GM19099 (cell line): ENCODE results near the gene MAP3K21.

Experiments used
- POLR2A ChIP-seq: IDR thresholded peaks from 3 replicates; pipeline ENCODE4 v1.6.1; 2011; ENCODE audit warnings: low read depth; ENCODE audit not compliant: insufficient read length; ENCODE audit errors: extremely low read depth

The MAP3K21 gene

DNA sequence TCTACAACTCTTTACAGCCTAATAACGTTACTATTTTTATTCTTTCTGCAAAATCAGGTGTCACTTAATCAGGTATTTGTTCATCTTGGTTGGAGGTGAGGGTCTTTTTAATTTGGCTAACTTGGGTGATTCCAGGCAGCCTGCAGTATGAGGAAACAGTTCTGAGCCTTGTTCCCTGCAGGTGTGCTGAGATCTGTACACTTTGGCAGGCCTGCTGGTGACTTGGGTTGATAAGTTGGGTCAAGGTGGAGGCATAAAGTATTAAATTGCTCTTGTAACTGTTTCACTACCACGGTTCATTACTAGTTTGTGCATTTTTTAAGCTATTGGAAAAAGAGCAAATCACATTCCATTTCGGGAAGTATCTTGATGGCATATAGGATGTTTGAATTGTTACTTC is 10.0 kb downstream of the MAP3K21 start:
- TF ChIP-seq POLR2A = no peak

DNA sequence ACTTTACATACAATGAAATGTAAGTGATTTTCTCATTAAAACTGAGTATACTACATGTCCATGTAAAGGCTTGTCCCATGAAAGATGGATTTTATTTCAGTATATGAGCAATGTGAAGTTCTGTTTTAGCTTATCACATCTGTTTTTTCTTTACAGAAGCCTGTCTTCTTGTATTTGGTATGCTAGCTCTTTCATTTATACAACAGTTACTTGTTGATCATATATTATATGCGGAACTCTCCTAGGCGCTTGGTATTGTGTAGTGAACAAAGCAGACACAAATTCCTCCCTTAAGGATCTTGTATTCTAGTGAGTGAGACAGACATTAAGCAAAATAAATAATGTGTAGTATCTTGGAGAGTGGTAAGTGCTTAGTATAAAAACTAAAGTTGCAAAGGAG is 10.6 kb downstream of the MAP3K21 start:
- TF ChIP-seq POLR2A = no peak

- no peak for TF ChIP-seq POLR2A
Measured at GRCh38 chr1:233340031-233340555, 12.6 kb downstream of the MAP3K21 start.

- TF ChIP-seq POLR2A = no peak
Measured at GRCh38 chr1:233340966-233341516, 13.5 kb downstream of the MAP3K21 start.

DNA sequence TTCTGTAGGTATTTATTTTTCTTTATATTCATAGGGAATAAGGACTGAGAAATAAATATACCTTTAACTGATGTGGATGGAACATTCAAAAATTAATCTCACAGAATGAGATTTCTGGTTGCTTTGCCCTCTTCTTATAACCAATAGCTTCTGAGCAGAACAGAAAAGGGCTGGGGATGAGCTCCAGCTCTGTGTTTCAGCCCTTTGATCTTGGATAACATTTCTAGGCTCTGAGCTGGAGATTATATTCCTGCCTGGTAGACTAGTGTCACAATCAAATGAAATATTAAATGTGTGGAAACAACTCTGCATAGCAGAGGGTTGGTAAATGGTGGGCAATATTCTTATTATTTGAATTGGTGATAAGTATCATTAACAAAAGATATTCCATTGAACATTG is 14.6 kb downstream of the MAP3K21 start:
- TF ChIP-seq POLR2A = no peak

DNA sequence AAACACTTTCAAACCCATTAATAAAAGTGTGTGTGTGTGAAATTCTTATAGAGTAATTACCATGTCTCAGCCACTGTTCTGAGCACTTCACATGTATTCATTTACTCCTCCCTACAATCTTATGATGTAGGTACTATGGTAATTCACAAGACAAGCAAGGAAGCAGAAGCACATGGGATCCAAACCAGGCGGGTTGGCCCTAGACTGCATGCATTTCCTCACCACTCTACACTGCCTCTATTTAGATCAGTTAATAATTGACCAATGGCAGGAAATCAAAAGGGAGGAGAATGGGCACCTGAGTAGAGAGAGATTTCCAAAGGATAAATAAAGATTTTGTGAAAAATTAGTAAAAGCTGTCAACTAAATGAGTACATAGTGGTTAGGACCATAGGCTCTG is 15.7 kb downstream of the MAP3K21 start:
- TF ChIP-seq POLR2A = no peak

DNA sequence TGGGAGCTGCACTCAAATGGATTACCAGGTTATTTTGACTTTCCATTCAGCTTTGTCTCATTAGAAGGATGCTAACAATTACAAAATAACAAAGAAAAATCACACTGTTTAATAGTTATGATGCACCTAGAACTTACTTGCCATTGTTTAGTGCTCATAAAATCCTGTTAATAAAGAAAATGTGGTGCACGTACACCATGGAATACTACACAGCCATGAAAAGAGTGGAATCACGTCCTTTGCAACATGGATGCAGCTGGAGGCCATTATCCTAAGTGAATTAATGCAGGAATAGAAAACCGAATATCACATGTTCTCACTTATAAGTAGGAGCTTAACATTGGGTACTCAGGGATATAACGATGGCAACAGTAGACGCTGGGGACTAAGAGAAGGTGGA is 19.8 kb downstream of the MAP3K21 start:
- no peak for TF ChIP-seq POLR2A

DNA sequence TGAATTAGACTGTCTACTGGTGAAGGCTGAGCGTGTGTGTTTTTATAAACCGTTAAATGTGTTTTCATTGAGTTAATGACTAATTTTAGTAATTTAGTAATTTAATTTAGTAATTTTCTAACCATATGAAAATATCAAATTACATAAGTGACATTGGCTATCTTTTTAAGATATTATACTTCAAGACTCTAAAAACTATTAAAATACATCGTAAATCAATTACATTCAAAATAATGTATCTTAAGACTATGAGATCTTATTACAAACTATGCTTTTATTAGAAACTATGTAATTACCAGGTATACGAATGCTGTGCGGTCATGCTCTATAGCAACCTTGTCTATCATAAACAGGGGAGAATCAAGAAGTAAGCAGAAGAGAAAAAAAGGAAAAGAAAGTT is 21.6 kb downstream of the MAP3K21 start:
- TF ChIP-seq POLR2A = no peak

DNA sequence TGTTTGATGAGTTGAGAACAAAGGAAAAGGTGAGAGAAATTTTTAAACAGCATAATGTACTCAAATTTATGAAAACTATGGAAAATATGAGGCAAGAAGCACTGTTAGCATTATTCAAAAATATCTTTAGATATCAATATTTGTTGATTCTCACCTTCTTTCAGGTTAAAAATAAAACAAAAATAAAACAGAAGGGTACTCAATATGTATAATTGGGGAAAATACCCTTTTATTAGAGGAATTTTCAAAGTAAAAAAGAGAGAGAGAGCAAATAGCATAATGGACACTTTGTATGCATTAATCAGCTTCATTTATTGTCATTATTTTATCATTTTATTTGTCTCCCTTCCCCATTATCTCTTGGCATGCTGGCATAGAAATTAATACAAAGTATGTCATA is 27.5 kb downstream of the MAP3K21 start:
- TF ChIP-seq POLR2A = no peak

DNA sequence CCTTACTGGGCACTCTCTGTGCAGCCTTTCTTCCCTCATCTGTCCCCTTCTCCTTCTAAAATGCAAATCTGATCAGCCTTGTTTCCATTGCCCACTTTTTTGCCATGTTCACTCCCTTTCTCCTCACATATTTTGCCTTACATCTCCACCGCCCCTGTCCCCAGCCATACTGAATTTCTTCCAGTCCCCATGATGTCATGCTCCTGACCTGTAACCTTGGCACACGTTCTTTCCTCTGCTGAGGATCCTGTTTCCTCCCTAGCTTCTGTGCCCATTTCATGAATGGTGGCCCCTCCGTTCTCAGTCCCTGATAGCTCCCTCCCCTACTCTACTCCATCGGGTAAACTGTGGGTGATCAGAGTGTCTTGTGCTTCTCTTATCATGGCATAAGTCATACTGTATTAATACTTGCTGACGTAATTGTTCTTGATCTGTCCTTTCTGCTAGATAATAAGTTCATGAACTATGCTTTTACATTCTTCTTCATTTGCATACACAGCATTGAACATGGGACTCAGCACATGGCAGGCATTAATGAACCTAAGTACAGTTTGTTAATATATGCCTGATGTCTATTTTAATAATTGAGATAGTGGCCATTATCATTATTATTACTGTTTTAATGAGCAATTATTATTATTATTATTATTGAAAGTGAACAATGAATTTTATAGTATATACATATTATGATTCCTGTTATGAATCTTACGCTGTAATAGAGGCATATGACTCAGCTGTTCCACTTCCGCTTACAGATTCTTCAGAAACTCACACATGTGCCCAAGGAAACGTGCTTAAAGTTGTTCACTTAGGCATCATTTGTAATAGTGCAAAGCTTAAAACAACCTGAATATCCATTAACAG is 28.5 kb downstream of the MAP3K21 start:
- no peak for TF ChIP-seq POLR2A

GRCh38 chr1:233356705-233356987 is 29.1 kb downstream of the MAP3K21 start:
- TF ChIP-seq POLR2A = no peak

- TF ChIP-seq POLR2A = no peak
Measured at GRCh38 chr1:233357595-233358397, 30.3 kb downstream of the MAP3K21 start.

DNA sequence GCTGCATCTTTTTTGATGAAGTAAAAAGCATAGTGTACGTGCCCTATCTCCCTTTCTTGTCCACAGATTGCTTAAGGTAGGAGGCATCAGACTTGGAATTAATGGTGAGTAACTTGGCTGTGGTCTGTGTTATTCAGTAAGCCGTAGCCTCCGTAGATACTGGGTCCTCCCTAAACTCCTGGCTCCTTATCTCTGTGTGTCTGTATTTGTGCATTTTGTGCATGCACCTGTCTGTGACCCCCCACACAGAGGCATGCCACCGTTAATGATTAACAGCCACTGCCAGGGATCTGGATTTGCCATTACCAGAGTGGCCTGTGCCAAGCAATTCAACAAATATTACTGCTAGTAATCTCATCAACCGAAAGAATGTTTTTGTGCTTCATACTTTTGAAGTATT is 31.9 kb downstream of the MAP3K21 start:
- no peak for TF ChIP-seq POLR2A

- TF ChIP-seq POLR2A = no peak
Measured at GRCh38 chr1:233359905-233360304, 32.4 kb downstream of the MAP3K21 start.

- TF ChIP-seq POLR2A = no peak
Measured at GRCh38 chr1:233360525-233361102, 33.1 kb downstream of the MAP3K21 start.
